HG02588 (cell line): Measurements from ENCODE around the gene RFC5.

Experiments used
- ATAC-seq: cut with Tn5 transposase; IDR thresholded peaks from one replicate; pipeline ENCODE4 v1.9.1; 2021; ENCODE audit warnings: mild to moderate bottlenecking, moderate library complexity; ENCODE audit not compliant: unreplicated experiment

The RFC5 gene

GRCh38 chr12:118050972-118051910 is 34.7 kb downstream of the RFC5 start:
- ATAC-seq: no peak

GRCh38 chr12:118052324-118053070 is 36.0 kb downstream of the RFC5 start:
- no peak for ATAC-seq

- no peak for ATAC-seq
These were observed 36.8 kb downstream of the RFC5 start for GRCh38 chr12:118053071-118053985.

GRCh38 chr12:118055144-118055557 is 38.6 kb downstream of the RFC5 start:
- no peak for ATAC-seq

- no peak for ATAC-seq
These were observed 39.6 kb downstream of the RFC5 start for GRCh38 chr12:118055865-118056773.

GRCh38 chr12:118058227-118058626 is 41.7 kb downstream of the RFC5 start:
- no peak for ATAC-seq

- ATAC-seq: no peak
These were observed 42.4 kb downstream of the RFC5 start for GRCh38 chr12:118058881-118059280.

- ATAC-seq: no peak
These were observed 43.1 kb downstream of the RFC5 start for GRCh38 chr12:118059341-118060191.

- peak; percentile 38 for ATAC-seq
These were observed 44.0 kb downstream of the RFC5 start for GRCh38 chr12:118060301-118061010.

- ATAC-seq: peak; percentile 45
These were observed 44.7 kb downstream of the RFC5 start, which contains the start of gene WSB2 for GRCh38 chr12:118061011-118061872. Gene WSB2 (minus strand): TSS chr12:118061179. CDS start chr12:118061048, 131 bp downstream.

GRCh38 chr12:118061873-118062843 is 45.7 kb downstream of the RFC5 start:
- no peak for ATAC-seq

- ATAC-seq: no peak
These were observed 47.3 kb downstream of the RFC5 start for GRCh38 chr12:118063576-118064391.

- no peak for ATAC-seq
These were observed 48.1 kb downstream of the RFC5 start for GRCh38 chr12:118064608-118065007.

- ATAC-seq: no peak
These were observed 48.9 kb downstream of the RFC5 start for GRCh38 chr12:118065380-118065779.

- no peak for ATAC-seq
These were observed 51.9 kb downstream of the RFC5 start for GRCh38 chr12:118068445-118068844.
